ENCODE measurements around the gene ARIH2. TPM values are rescaled to one million over a fixed set of nuclear protein-coding genes. Genes with fewer than 3 reads are reported as not detected.

Gene ARIH2
- total RNA-seq, 1 experiment from 2014 or later, result 122 TPM

DNA sequence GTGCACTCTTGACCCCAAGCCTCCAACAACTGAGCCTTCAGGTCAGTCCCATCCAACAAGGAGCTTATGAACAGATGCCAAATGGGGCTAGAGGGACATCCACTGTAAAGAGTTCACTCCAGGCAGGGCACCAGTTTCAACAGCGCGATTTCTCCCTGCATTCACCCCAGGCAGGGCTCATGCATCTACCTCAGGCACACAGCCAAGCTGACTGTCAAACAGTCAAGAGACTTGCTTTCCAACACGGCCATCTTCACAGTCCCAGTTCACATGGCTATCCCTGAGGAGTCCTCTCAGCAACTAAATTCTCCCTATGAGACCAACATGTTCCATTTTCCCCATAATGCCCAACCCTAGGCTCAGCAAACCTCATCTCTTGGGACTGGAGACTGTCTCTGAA is 37.6 kb upstream of the ARIH2 start:
- Histone ChIP-seq H4K91ac (ENCODE audit: insufficient read length, low read depth, low read length) (no peak overlapping the region), H3K4ac (ENCODE audit: low read depth, low read length) (no peak overlapping the region), H3K4me1 (ENCODE audit: insufficient read depth, low read length) (no peaks in the 10 kb centered on the region), H3K27me3 (ENCODE audit: insufficient read depth, low read length) (no peaks in the 10 kb centered on the region), H2BK5ac (ENCODE audit: insufficient read length, low read length) (no peak overlapping the region), H2BK120ac (ENCODE audit: low read depth, low read length, poor library complexity, severe bottlenecking) (no peak overlapping the region), H3K9ac (ENCODE audit: extremely low read depth, insufficient read length, low read length) (no peak overlapping the region), H4K5ac (ENCODE audit: insufficient read length, low read depth, low read length) (no peak overlapping the region), H3T11ph (ENCODE audit: low read length) (no peak overlapping the region), H2BK20ac (ENCODE audit: low read depth, low read length, poor library complexity, severe bottlenecking) (no peak overlapping the region), H2BK12ac (ENCODE audit: insufficient read length, low read depth, low read length) (no peak overlapping the region), H3K14ac (ENCODE audit: insufficient read depth, low read length) (no peak overlapping the region), H3K27ac (ENCODE audit: insufficient read length, low read depth, low read length) (no peak overlapping the region), H3K56ac (ENCODE audit: insufficient read length, low read depth, low read length) (no peak overlapping the region), H3K79me1 (ENCODE audit: insufficient read depth, low read depth, low read length, poor library complexity, severe bottlenecking) (no peaks in the 10 kb centered on the region), H2AFZ (ENCODE audit: low read length) (no peak overlapping the region), H2AK5ac (ENCODE audit: insufficient read length, low read length) (no peak overlapping the region), H3K18ac (ENCODE audit: insufficient read length, low read depth, low read length) (no peak overlapping the region), H3K79me2 (ENCODE audit: insufficient read depth, low read length) (no peaks in the 10 kb centered on the region), H4K20me1 (ENCODE audit: control insufficient read depth, insufficient read depth, insufficient read length) (no peaks in the 10 kb centered on the region), H3K23ac (ENCODE audit: insufficient read length, low read depth, low read length) (no peak overlapping the region), H2BK15ac (ENCODE audit: low read depth, low read length) (no peak overlapping the region), H3K23me2 (ENCODE audit: insufficient read length, low read depth, low read length, poor library complexity, severe bottlenecking) (no peaks in the 10 kb centered on the region), H3K4me2 (ENCODE audit: insufficient read depth, insufficient read length, low read length) (no peak overlapping the region), H4K8ac (replicated peaks; ENCODE audit: insufficient read length, low read depth, low read length) (no peak overlapping the region), H3K9me3 (ENCODE audit: control insufficient read depth, low read depth, low read length) (no peaks in the 10 kb centered on the region)
- H3K4me3 Mint-ChIP-seq, result no peak overlapping the region
- H3K27ac Mint-ChIP-seq, result no peak overlapping the region; a peak in 1 of 7 replicates
- TF ChIP-seq, protein P1, sequence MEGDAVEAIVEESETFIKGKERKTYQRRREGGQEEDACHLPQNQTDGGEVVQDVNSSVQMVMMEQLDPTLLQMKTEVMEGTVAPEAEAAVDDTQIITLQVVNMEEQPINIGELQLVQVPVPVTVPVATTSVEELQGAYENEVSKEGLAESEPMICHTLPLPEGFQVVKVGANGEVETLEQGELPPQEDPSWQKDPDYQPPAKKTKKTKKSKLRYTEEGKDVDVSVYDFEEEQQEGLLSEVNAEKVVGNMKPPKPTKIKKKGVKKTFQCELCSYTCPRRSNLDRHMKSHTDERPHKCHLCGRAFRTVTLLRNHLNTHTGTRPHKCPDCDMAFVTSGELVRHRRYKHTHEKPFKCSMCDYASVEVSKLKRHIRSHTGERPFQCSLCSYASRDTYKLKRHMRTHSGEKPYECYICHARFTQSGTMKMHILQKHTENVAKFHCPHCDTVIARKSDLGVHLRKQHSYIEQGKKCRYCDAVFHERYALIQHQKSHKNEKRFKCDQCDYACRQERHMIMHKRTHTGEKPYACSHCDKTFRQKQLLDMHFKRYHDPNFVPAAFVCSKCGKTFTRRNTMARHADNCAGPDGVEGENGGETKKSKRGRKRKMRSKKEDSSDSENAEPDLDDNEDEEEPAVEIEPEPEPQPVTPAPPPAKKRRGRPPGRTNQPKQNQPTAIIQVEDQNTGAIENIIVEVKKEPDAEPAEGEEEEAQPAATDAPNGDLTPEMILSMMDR (conservative IDR thresholded peaks at IDR 0.05), result no peak
- no peaks in the 10 kb centered on the region for H3K9me3 Mint-ChIP-seq
- no CpG with 5 or more reads among the region's 3 CpGs for WGBS (ENCODE audit: extremely low coverage, insufficient read length, low lambda C conversion rate)
- no peak for DNase-seq
- H3K27me3 Mint-ChIP-seq (ENCODE audit: low read depth), result no peaks in the 10 kb centered on the region; the same call in 1 of the 2 replicates
- H3K36me3 Mint-ChIP-seq (ENCODE audit: insufficient read depth in 1 of 3, low read depth in 3 of 3), result 0 out of 7 replicates have a peak, but pooled peaks cover 0 to 2% (median 0%) of the 10 kb centered on the region in 3 experiments
- H3K4me1 Mint-ChIP-seq, result no peaks in the 10 kb centered on the region
